GM04504 (cell line): ENCODE measurements around the gene ROBO2.

Experiments
- DNase-seq: peaks from one replicate; pipeline ENCODE4 v3.0.0-alpha.2; 2012; ENCODE audit warnings: low read depth

The ROBO2 gene

GRCh38 chr3:77102951-77103769, 63.3 kb downstream of the ROBO2 start:
- no peak for DNase-seq

DNA sequence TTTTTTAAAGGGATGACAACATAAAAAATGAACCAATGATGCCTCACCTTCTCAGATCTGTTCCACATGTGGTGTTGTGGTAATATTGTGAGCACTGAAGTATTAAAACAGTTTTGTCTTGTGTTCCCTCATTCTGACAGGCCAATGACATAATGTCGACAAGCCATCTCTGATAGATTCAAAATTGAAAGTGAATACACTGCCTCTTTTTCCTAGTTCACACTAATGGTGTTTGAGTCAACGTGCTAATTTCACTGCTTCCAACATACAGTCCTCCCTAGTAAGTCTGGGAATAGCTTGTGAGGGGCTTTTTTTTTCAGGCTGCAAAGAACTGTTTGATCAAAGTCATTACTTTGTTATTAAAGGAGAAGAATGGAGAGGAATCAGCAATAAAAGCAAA, 82.8 kb downstream of the ROBO2 start:
- DNase-seq: no peak

GRCh38 chr3:77125966-77126365, 86.1 kb downstream of the ROBO2 start:
- no peak for DNase-seq

DNA sequence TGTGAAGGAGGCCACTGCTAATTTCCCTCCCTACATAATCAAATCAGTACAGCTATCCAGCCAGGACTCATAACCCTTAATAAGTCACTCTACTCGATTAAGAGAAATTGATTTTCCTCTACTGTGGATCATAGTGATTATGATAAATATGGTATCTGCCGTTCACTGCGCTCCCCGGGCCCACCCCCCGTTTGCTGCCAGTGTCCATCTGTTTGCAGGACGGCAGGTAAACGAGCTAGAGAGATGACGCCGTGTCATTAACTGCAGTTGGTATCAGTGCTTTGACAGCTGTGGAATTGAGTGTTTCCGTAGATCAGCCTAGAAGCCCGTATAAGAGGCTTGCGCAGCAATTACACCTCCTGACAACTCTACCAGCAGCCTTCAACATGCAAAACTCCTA, 94.9 kb downstream of the ROBO2 start:
- no peak for DNase-seq

GRCh38 chr3:77137559-77137958, 97.7 kb downstream of the ROBO2 start:
- DNase-seq: no peak

- no peak for DNase-seq
These were observed 99.7 kb downstream of the ROBO2 start for GRCh38 chr3:77139624-77140023.

DNA sequence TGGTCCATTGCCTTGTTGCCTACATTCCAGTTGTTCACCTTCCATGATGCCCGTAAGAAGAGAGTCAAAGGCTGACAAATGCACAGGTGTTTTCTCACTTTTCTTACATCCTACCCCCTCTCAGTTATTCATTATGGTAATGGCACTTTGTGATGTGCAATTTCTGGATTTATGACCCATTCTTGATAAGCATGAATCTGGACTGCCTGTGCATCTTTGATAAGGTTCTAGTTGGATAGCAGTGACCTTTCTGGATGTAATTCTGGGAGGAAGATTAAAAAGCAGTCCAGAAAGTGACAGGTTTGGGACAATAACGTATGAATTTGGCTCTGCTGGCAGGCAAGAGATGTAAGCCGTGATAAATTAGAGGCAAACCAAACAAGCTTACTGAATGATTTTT, 101.5 kb downstream of the ROBO2 start:
- no peak for DNase-seq

- no peak for DNase-seq
These were observed 102.7 kb downstream of the ROBO2 start for GRCh38 chr3:77142578-77142977.

DNA sequence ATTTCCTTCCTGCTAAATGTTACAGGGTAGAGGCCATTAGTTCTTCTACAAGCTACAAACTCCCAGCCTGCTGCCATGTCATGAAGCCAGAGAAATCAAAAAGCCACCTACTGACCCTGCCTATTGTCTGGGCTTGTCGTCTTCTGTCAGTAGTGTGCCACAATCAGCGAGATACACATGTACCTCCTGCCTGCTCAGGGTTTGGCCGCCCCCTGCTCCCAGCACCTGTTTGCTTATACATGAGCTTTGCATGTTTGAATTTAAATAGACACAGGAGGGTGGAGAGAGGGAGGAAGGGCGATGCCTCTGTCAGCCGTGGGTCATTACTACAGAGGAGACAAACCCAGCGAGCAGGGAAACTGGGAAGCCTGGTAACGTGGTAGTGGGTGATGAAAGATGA, 106.1 kb downstream of the ROBO2 start:
- DNase-seq: no peak

DNA sequence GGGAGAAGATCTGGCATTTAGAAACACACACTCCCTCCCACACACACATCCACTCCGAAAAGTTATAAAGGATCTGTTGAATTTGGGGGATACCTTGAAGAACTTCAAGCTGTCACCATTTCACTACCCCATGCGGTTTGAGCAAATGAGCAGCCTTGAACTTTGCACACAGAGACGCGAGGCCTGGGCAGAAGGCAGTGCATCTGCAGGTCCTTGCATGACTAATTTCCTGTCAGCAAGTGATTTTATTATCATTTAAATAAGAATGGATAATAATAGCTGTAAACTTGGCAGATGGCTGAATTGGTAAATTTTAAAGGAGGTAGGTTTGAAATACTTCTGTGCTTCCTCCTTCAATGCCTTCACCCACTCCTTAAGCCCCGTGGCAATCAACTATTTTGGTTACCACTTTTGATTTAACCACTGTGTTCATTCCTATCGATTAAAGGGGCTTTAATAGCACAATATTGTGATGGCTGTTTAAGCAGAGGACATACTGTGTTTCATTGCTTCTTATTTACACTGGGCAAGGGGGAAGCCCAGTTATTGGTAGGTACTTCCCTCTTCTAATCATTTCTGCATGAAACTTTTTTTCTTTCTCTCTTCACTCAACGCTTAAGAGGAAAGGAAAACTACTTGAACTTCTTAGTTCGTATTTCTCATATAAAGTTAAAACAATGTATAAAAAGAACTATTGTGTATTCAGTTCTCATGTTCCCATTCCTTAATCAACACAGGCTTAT, 108.1 kb downstream of the ROBO2 start:
- no peak for DNase-seq

DNA sequence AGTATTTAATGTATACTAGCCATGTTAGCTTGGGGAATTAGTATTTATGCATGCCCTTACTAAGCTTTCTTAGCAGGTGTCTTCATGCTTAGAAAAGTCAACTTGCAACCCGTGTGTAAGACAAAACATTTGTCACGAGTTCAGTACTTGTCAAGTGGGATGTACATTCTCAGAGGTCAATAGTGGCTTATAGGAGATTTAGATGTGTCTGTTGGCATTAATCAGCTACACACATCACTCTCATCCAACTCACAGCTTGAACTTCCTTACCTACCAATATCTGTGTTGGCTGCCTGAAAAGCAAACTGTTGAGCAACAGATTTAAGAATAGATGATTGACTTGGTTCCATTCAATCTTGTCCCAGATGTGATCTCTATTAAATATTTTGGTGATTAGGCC, 109.5 kb downstream of the ROBO2 start:
- no peak for DNase-seq

GRCh38 chr3:77150028-77150427, 110.1 kb downstream of the ROBO2 start:
- DNase-seq: no peak

DNA sequence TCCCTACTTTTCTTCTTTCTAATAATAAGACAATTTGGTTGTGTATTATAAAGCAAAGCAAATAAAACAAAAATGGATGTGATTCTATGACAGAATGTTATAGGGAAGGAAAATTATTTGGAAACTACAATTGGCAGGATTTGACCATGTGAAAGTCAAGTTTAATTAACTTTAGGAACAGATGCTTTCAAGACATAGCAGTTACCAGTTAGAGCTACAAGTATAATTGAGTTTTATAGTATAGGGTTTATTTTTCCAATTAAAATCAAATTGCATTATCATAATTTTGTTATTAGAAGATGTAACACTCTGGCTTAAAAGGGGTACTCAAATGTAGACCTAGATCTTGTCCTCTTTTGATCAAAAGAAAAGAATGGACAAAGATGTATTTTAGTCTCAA, 110.9 kb downstream of the ROBO2 start:
- DNase-seq: no peak

GRCh38 chr3:77158730-77159581, 119.1 kb downstream of the ROBO2 start:
- DNase-seq: no peak

DNA sequence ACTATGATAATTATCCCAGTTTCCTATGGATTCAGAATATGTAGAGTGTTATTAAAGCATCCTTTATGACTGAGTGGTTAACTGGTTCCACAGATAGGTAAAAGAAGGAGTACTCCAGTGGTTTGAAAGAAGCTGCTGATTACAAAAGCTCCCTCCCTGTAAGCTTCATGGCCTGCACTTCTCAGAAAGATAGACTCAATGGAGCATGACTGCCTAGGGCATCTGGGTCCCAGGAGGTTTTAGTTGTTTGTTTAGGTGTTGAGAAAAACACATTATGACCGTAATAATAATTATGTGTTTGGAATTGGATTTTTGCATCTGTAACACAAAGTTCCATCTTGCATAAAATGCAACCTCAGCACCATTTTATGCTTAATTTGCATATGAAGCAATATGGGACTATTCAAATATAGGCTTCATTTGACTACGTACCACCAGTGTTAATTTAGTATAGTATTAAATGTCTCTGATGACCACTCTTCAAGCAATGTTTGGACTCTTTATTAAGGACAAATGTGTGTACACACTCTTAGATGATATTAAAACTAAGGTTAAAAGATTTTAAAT, 121.1 kb downstream of the ROBO2 start:
- no peak for DNase-seq

DNA sequence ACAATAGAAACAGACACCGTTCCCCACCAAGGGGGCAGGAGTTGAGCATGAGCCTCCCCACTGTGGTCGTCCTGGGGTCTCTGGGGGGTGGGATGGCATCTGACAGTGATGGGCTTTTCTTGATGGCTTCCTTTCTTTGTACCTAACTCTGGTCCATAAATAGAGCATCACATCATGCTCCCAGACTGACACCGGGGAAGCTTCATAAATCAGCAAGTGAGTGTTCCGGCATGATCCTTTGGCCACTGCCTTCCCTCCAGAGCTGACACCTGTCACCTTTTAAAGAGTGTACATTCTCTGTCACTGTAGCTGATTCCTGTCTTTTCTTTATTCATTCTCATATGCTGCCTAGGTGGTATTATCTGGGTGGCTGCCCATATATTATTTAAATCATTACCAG, 129.9 kb downstream of the ROBO2 start:
- no peak for DNase-seq

DNA sequence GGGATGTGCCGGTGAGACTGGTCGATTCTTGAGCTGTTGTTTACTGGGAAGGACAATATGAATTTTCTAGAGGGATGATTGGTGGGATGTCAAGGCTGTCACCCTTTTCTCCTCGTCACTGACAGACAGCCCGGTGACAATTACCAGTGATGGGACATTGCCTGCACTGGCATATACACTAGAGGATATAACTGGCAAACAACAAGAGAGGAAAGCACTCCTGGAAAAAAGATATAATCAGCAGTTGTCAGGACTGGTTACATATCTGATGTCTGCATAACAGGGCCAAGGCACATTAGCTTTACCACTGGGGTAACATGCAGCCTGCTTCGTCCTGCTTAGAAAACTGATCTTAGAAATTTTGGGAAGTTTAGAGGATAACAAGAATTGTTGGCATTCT, 131.1 kb downstream of the ROBO2 start:
- DNase-seq: no peak

GRCh38 chr3:77179762-77180161, 139.9 kb downstream of the ROBO2 start:
- no peak for DNase-seq

GRCh38 chr3:77182341-77182740, 142.4 kb downstream of the ROBO2 start:
- no peak for DNase-seq

GRCh38 chr3:77186319-77186718, 146.4 kb downstream of the ROBO2 start:
- DNase-seq: no peak

DNA sequence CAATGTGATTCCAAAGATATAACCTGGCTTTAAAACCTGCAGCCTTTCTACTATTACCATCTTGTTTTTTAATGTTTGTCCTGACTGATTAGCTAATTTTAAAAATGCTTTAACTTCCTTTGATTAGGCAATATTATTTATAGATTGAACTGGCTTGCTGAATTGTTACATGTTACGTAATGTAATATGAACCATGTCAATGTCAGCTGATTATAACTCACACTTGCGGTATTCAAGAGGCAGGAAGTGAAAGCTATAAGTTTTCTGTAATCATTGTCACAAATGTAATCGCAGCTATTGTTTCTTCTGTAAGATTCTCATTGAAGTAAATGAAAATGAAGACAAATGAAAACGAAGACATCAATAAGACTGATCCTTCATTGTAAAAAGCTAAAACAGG, 146.8 kb downstream of the ROBO2 start:
- DNase-seq: no peak

DNA sequence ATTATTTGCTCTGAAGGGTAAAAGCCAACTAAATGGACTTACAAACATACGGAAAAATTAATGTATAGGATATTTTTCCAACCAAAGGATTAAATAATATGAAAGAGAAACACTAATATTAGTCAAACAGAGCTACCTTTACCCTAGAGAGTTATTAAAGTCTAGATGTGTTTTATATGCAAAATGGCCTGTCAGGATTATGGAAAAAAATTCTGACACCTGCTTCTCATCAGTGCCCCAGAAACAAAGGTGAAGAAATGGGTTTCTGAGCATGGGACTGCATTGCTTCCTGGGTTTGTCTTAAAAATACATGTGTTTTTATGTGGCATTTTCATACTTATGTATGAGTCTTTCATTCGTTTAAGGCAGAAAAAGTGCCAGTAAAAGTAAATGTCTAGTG, 148.3 kb downstream of the ROBO2 start:
- DNase-seq: no peak
